Omental fat pad (tissue), 4 donors: ENCODE results near the gene LANCL1. TPM values are rescaled to one million over a fixed set of nuclear protein-coding genes. Genes with fewer than 3 reads are reported as not detected.

Experiments used
- ATAC-seq: fragments of 150-250 bp; one replicate; pipeline ENCODE4 v1.9.1; 2016; ENCODE audit warnings: mild to moderate bottlenecking, moderate library complexity; ENCODE audit not compliant: low FRiP score
- DNase-seq: peaks from one replicate; pipeline ENCODE4 v3.0.0-alpha.2; 2019; ENCODE audit warnings: low spot score
- CTCF ChIP-seq, 3 donors: fragments of 450-650 bp; IDR thresholded peaks; one replicate each; pipeline ENCODE4 v1.5.1; 2016 to 2017; ENCODE audit warnings: antibody characterized with exemption in 3 of 3, mild to moderate bottlenecking in 3 of 3, moderate library complexity in 2 of 3
- total RNA-seq, 4 donors: library from RNA; depleted of rRNA; stranded (reverse); fragments of >200 nt; gene quantifications; one replicate each; pipeline ENCODE4 v1.1.0, GENCODE V29; 2016

Gene LANCL1
- total RNA-seq = 10 to 100 TPM; 20.8 to 33.6 (median 27.1) TPM

GRCh38 chr2:210476194-210477128 is at the start of gene LANCL1:
Gene LANCL1, minus strand, starts transcription at chr2:210476759. Its CDS starts 363 bp downstream, at chr2:210476396.
- ATAC-seq = peak; percentile 99

GRCh38 chr2:210524533-210524932 is 48.0 kb upstream of the LANCL1 start:
- TF ChIP-seq CTCF (IDR thresholded peaks at IDR 0.05) = no peak
- DNase-seq (no peak), ATAC-seq (no peak)

More at GRCh38 chr2:210476194-210477128, at the start of gene LANCL1:
- TF ChIP-seq CTCF (IDR thresholded peaks at IDR 0.05) = no peak
- peak; percentile 82 for DNase-seq

GRCh38 chr2:210523650-210524289 is 47.2 kb upstream of the LANCL1 start:
- TF ChIP-seq CTCF (IDR thresholded peaks at IDR 0.05) = no peak
- no peak for DNase-seq
- ATAC-seq = no peak

GRCh38 chr2:210522399-210522798 is 45.8 kb upstream of the LANCL1 start:
- no peak for TF ChIP-seq CTCF (IDR thresholded peaks at IDR 0.05)
- ATAC-seq (no peak), DNase-seq (no peak)

- no peak for DNase-seq
- no peak for ATAC-seq
- TF ChIP-seq CTCF (IDR thresholded peaks at IDR 0.05) = no peak
These were observed 43.0 kb upstream of the LANCL1 start for GRCh38 chr2:210519594-210519993.

- DNase-seq (no peak), ATAC-seq (no peak)
- TF ChIP-seq CTCF (IDR thresholded peaks at IDR 0.05) = no peak
These were observed 40.7 kb upstream of the LANCL1 start for GRCh38 chr2:210517264-210517663.
